HepG2 (cell line): ENCODE results near the gene NECTIN2. TPM values are rescaled to one million over a fixed set of nuclear protein-coding genes. Genes with fewer than 3 reads are reported as not detected.
A peak's percentile ranks its signal among the peaks of the same experiment; 100 is the strongest.

Experiments
- ATAC-seq: fragments of 200-7000 bp; cut with Tn5 transposase; 3 replicates; pipeline ENCODE4 v1.9.1; 2020; ENCODE audit warnings: mild to moderate bottlenecking, moderate library complexity
- BruUV-seq: library from RNA; stranded (reverse); fragments of 400-500 nt; replicated peaks from 2 replicates; lab custom pipeline; 2021; lab: Mats Ljungman, UMichigan
- CTCF ChIA-PET: fragments of 300-600 bp; formaldehyde crosslinking; extraction: SDS; loops from one replicate; lab custom pipeline; 2021; ENCODE audit warnings: low total read pairs, inconsistent platforms, low intra/inter-chr PET ratio; lab: Yijun Ruan, JAX
- POLR2A ChIA-PET: fragments of 350-600 bp; sonication (Branson Sonifier 250); formaldehyde crosslinking; loops from one replicate; lab custom pipeline; 2020; ENCODE audit warnings: antibody characterized with exemption, inconsistent platforms; lab: Yijun Ruan, JAX
- DNase-seq: peaks from one replicate; pipeline ENCODE4 v3.0.0-alpha.2; 2015; ENCODE audit warnings: low spot score
- FAIRE-seq: peaks from 3 replicates; lab custom pipeline; 2011; peaks lifted over from hg19 to GRCh38; lab: Jason Lieb, UNC
- H2AFZ ChIP-seq: one replicate; pipeline ENCODE4 v1.6.1; 2011; ENCODE audit warnings: low read length, inconsistent platforms
- H3K27ac ChIP-seq: fragments of 300-600 bp; 3 replicates; pipeline ENCODE4 v1.8.0; 2011; ENCODE audit warnings: mixed run types, mild to moderate bottlenecking, mixed read lengths, low read length, inconsistent platforms; ENCODE audit not compliant: insufficient read depth; ENCODE audit errors: extremely low read length
- H3K27me3 ChIP-seq, 2 experiments: fragments of 200-600 bp in 1 of 2; 2 replicates in 1 of 2; 3 replicates in 1 of 2; pipeline versions ENCODE4 v1.6.0 to v1.8.0; 2011; ENCODE audit warnings: low read length in 2 of 2, mild to moderate bottlenecking in 2 of 2, moderate library complexity in 2 of 2, inconsistent platforms in 1 of 2; ENCODE audit not compliant: insufficient read depth in 2 of 2, control insufficient read depth in 1 of 2
- H3K36me3 ChIP-seq, 2 experiments: fragments of 200-600 bp in 1 of 2; replicated peaks in 1 of 2; 2 replicates in 1 of 2; 3 replicates in 1 of 2; pipeline versions ENCODE4 v1.5.1 to v1.8.0; 2011; ENCODE audit warnings: low read length in 2 of 2, inconsistent platforms in 1 of 2; ENCODE audit not compliant: insufficient read depth in 2 of 2, control insufficient read depth in 1 of 2
- H3K4me1 ChIP-seq: 2 replicates; pipeline ENCODE4 v1.5.1; 2012; ENCODE audit warnings: low read length, inconsistent platforms; ENCODE audit not compliant: insufficient read depth
- H3K4me2 ChIP-seq: 2 replicates; pipeline ENCODE4 v1.6.0; 2011; ENCODE audit warnings: low read depth, low read length, inconsistent platforms
- H3K4me3 ChIP-seq, 3 experiments: fragments of 200-600 bp in 1 of 3; sonication (generic), shearing (Covaris generic) in 1 of 3; replicated peaks in 1 of 3; 2 replicates each; pipeline ENCODE4 v1.5.1; 2011 to 2016; ENCODE audit warnings: low read length in 3 of 3, inconsistent platforms in 2 of 3, low read depth in 2 of 3, mild to moderate bottlenecking in 2 of 3, control low read depth in 1 of 3, mixed read lengths in 1 of 3; ENCODE audit not compliant: insufficient read depth in 1 of 3
- H3K79me2 ChIP-seq: one replicate; pipeline ENCODE4 v1.6.1; 2011; ENCODE audit warnings: low read length, inconsistent platforms; ENCODE audit not compliant: insufficient read depth
- H3K9ac ChIP-seq: 2 replicates; pipeline ENCODE4 v1.6.0; 2011; ENCODE audit warnings: mild to moderate bottlenecking, low read depth, low read length, inconsistent platforms; ENCODE audit not compliant: insufficient read depth
- H3K9me3 ChIP-seq: 2 replicates; pipeline ENCODE4 v1.5.1; 2012; ENCODE audit warnings: mild to moderate bottlenecking, low read length
- H4K20me1 ChIP-seq: 2 replicates; pipeline ENCODE4 v1.6.0; 2011; ENCODE audit warnings: inconsistent platforms, mild to moderate bottlenecking, low read length, moderate library complexity; ENCODE audit not compliant: insufficient read depth
- AGO2 ChIP-seq: fragments of 200-400 bp; formaldehyde crosslinking; optimal IDR thresholded peaks from 2 replicates; pipeline ENCODE3; 2017; ENCODE audit warnings: mild to moderate bottlenecking, low read depth, low read length, moderate library complexity
- CEBPB ChIP-seq: IDR thresholded peaks from 2 replicates; pipeline ENCODE4 v1.6.1; 2011; ENCODE audit warnings: low read depth, low read length, improper control_type of control experiment, borderline replicate concordance
- DPF2 ChIP-seq: sonication (generic); formaldehyde crosslinking; IDR thresholded peaks from 2 replicates; pipeline ENCODE4 v1.4.0; 2020; ENCODE audit warnings: mild to moderate bottlenecking, low read depth, missing genetic modification reagents, borderline replicate concordance
- KLF16 ChIP-seq, 2 experiments: sonication (generic) in 1 of 2; formaldehyde crosslinking in 1 of 2; IDR thresholded peaks; 2 replicates each; pipeline versions ENCODE4 v1.6.1 to v1.8.0; 2016 to 2023; ENCODE audit warnings: missing genetic modification reagents in 2 of 2, missing compliant biosample characterization in 1 of 2
- PTBP1 ChIP-seq: fragments of 200-400 bp; formaldehyde crosslinking; IDR thresholded peaks from 2 replicates; pipeline ENCODE4 v1.6.1; 2018; ENCODE audit warnings: low read length, low read depth; ENCODE audit not compliant: poor library complexity, severe bottlenecking
- RBFOX2 ChIP-seq: fragments of 200-400 bp; formaldehyde crosslinking; IDR thresholded peaks from 2 replicates; pipeline ENCODE4 v1.6.1; 2017; ENCODE audit warnings: low read depth, mild to moderate bottlenecking, low read length
- YY1 ChIP-seq: IDR thresholded peaks from 2 replicates; pipeline ENCODE4 v1.6.1; 2011; ENCODE audit warnings: low read length, low read depth, moderate library complexity, mild to moderate bottlenecking; ENCODE audit not compliant: insufficient read depth, insufficient replicate concordance
- ZNF121 ChIP-seq: sonication (generic); formaldehyde crosslinking; IDR thresholded peaks from 2 replicates; pipeline ENCODE4 v1.5.0; 2020; ENCODE audit warnings: mild to moderate bottlenecking, missing genetic modification reagents
- ZNF350 ChIP-seq: sonication (generic); formaldehyde crosslinking; IDR thresholded peaks from 2 replicates; pipeline ENCODE4 v1.4.0; 2020; ENCODE audit warnings: mild to moderate bottlenecking, low read depth, missing genetic modification reagents, borderline replicate concordance
- ZNF501 ChIP-seq: sonication (generic); formaldehyde crosslinking; IDR thresholded peaks from 2 replicates; pipeline ENCODE4 v1.5.1; 2020; ENCODE audit warnings: mild to moderate bottlenecking, moderate library complexity, missing genetic modification reagents
- ZNF577 ChIP-seq: sonication (generic); formaldehyde crosslinking; IDR thresholded peaks from 2 replicates; pipeline ENCODE4 v1.4.0; 2020; ENCODE audit warnings: mild to moderate bottlenecking, low read depth, missing genetic modification reagents, borderline replicate concordance
- WGBS: methylation state at CpG from one replicate; pipeline ENCODE4 v1.1.6; 2017; ENCODE audit warnings: low lambda C conversion rate; 5-methylcytosine and 5-hydroxymethylcytosine counted together
- in situ Hi-C: cut with HindIII; loops from 2 replicates; pipeline ENCODE4 v1.10.0; 2017; ENCODE audit warnings: low pct_unique_long_range_greater_than_20kb; ENCODE audit not compliant: extremely low pct_ligation_motif_present
- intact Hi-C: fragments of 100-400 bp; cut with micrococcal nuclease; formaldehyde crosslinking; loops from one replicate; pipeline ENCODE4 v1.10.0; 2022; ENCODE audit not compliant: unreplicated experiment
- polyA plus RNA-seq, 8 experiments: library from polyadenylated mRNA; depleted of rRNA in 3 of 8; stranded (reverse) in 7 of 8; unstranded in 1 of 8; fragments of >200 nt; fragmentation: Illumina TruSeq in 4 of 8; extraction: Trizol in 4 of 8; gene quantifications; 2 replicates each; pipeline versions ENCODE4 v1.2.1 to v1.2.3, GENCODE V29; 2011 to 2016; ENCODE audit warnings: low read depth in 4 of 8, missing spikeins in 1 of 8, mixed read lengths in 1 of 8; ENCODE audit not compliant: insufficient read depth in 1 of 8
- total RNA-seq, 5 experiments: library from RNA; depleted of rRNA; stranded (reverse); fragments of >200 nt; fragmentation: Illumina TruSeq; extraction: Trizol; gene quantifications; 2 replicates each; pipeline ENCODE4 v1.2.3, GENCODE V29; 2016; ENCODE audit warnings: low read depth in 1 of 5
- TF ChIP-seq, protein P1 (sequence below): IDR thresholded peaks from 2 replicates; pipeline ENCODE4 v1.6.1; 2016; ENCODE audit warnings: mild to moderate bottlenecking
- TF ChIP-seq, protein P2 (sequence below): sonication (generic); formaldehyde crosslinking; IDR thresholded peaks from 2 replicates; pipeline ENCODE4 v1.4.0; 2020; ENCODE audit warnings: missing genetic modification reagents

The NECTIN2 gene
- total and polyA plus RNA-seq, 2 of the 13 experiments (the other 11 are each of a cell fraction or from before 2014, with no cell fraction given): 75.4 to 114 TPM

DNA sequence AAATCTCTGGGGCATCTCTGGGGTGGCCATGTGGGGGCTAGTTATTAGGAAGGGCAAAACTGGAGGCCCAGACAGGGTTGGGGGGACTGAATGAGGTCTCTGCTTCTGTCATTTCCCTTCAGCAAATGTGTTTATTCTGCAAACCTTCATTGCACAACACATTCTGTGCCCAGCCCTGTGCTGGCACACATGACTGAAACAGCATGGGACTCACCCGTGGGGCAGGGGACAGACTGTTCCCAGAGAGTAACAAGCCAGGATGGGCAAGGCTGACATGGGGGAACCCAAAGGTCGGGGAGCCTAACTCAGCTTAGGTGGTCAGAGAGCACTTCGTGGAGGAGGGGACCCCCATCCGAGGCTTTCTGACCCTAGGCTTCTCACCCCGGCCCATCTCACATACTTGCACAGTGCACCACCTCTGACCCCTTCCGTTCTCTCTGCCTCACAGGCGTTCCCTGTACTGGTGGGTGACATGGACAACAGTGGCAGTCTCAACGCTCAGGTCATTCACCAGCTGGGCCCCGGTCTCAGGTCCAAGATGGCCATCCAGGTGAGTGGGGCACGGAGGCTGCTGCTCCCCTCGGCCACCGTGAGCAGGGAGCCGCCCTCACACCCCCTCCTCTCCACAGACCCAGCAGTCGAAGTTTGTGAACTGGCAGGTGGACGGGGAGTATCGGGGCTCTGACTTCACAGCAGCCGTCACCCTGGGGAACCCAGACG, 47.4 kb downstream of the NECTIN2 start:
- Histone ChIP-seq H4K20me1 (no peaks in the 10 kb centered on the region), H3K36me3 (peaks cover 42 to 55% of the 10 kb centered on the region in 2 experiments), H3K27ac (no peak overlapping the region)
- no peak for TF ChIP-seq KLF16 (CRISPR knock-in tag; IDR thresholded peaks at IDR 0.05)
- TF ChIP-seq, protein P1, sequence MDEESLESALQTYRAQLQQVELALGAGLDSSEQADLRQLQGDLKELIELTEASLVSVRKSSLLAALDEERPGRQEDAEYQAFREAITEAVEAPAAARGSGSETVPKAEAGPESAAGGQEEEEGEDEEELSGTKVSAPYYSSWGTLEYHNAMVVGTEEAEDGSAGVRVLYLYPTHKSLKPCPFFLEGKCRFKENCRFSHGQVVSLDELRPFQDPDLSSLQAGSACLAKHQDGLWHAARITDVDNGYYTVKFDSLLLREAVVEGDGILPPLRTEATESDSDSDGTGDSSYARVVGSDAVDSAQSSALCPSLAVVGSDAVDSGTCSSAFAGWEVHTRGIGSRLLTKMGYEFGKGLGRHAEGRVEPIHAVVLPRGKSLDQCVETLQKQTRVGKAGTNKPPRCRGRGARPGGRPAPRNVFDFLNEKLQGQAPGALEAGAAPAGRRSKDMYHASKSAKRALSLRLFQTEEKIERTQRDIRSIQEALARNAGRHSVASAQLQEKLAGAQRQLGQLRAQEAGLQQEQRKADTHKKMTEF (CRISPR knock-in tag): no peak
- TF ChIP-seq, protein P2, sequence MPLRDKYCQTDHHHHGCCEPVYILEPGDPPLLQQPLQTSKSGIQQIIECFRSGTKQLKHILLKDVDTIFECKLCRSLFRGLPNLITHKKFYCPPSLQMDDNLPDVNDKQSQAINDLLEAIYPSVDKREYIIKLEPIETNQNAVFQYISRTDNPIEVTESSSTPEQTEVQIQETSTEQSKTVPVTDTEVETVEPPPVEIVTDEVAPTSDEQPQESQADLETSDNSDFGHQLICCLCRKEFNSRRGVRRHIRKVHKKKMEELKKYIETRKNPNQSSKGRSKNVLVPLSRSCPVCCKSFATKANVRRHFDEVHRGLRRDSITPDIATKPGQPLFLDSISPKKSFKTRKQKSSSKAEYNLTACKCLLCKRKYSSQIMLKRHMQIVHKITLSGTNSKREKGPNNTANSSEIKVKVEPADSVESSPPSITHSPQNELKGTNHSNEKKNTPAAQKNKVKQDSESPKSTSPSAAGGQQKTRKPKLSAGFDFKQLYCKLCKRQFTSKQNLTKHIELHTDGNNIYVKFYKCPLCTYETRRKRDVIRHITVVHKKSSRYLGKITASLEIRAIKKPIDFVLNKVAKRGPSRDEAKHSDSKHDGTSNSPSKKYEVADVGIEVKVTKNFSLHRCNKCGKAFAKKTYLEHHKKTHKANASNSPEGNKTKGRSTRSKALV (CRISPR knock-in tag): no peak
- TF ChIP-seq CEBPB: peak; percentile 33; the same call in 1 of the 2 replicates
- peak; percentile 35; the same call in 1 of the 2 replicates for TF ChIP-seq RBFOX2
- no peak for TF ChIP-seq YY1
- TF ChIP-seq ZNF121 (CRISPR knock-in tag): no peak
- no peak for TF ChIP-seq ZNF501
- TF ChIP-seq DPF2 (CRISPR knock-in tag): no peak
- peak; percentile 18 for TF ChIP-seq AGO2
- TF ChIP-seq ZNF577 (CRISPR knock-in tag): no peak
- TF ChIP-seq PTBP1: no peak
- TF ChIP-seq ZNF350: no peak
- TF ChIP-seq, all 625 proteins: peak for 3
- Histone ChIP-seq H2AFZ (no peak overlapping the region), H3K79me2 (peaks cover 39% of the 10 kb centered on the region), H3K4me1 (peaks cover 28% of the 10 kb centered on the region), H3K4me2 (no peak overlapping the region), H3K4me3 (no peak overlapping the region), H3K9me3 (no peaks in the 10 kb centered on the region), H3K27me3 (no peaks in the 10 kb centered on the region; a peak in 1 of 5 replicates), H3K9ac (no peak overlapping the region)
- in situ Hi-C loops: no loop called here
- no TSS peak for BruUV-seq
- whole genome bisulfite sequencing: 99% methylated on average over 9 of the region's 18 CpGs
- no peak for FAIRE-seq
- ATAC-seq: no peak
- ChIA-PET POLR2A (no interaction called here), CTCF (no interaction called here)
- intact Hi-C loops: no loop called here
- DNase-seq: no peak
